GM18868 (cell line): ENCODE data around the gene EMILIN2.
"Not testable (repeated sequence)": the region's sequence is repeated elsewhere in the genome, so short reads cannot be mapped to it uniquely, and the experiment has no call there.

ENCODE experiments used
- ATAC-seq: cut with Tn5 transposase; IDR thresholded peaks from one replicate; pipeline ENCODE4 v1.9.1; 2021; ENCODE audit warnings: mild to moderate bottlenecking, moderate library complexity; ENCODE audit not compliant: unreplicated experiment

Gene EMILIN2

DNA sequence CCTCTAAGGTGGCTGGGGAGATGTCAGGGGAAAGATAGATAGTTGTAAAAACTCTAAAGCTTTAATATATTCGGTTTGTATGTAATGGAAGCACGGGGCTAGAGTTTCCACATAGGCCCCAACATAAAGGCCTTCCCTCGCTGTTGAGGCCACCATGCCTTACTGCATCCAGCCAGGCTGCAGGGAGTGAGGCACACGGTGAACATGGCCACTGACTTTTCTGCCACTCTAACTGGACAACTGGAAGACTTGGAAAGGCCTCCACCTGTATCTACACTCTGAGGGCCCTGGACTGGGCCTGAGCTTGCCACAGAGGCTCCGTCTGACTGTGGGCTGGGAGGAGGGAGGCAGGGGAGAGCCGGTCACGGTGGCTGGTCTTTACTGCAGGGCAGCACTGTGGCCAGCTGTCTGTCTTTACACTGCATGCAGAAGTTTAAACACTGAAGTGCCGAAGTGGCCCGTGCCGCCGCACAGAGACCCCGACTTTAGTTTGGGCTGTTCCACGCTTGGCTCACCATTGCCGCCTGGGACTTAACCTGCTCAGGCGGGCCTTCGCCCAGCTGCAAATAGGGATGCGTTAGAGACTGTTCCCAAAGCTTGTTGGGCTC lies 66.7 kb downstream of the EMILIN2 start:
- no peak for ATAC-seq

DNA sequence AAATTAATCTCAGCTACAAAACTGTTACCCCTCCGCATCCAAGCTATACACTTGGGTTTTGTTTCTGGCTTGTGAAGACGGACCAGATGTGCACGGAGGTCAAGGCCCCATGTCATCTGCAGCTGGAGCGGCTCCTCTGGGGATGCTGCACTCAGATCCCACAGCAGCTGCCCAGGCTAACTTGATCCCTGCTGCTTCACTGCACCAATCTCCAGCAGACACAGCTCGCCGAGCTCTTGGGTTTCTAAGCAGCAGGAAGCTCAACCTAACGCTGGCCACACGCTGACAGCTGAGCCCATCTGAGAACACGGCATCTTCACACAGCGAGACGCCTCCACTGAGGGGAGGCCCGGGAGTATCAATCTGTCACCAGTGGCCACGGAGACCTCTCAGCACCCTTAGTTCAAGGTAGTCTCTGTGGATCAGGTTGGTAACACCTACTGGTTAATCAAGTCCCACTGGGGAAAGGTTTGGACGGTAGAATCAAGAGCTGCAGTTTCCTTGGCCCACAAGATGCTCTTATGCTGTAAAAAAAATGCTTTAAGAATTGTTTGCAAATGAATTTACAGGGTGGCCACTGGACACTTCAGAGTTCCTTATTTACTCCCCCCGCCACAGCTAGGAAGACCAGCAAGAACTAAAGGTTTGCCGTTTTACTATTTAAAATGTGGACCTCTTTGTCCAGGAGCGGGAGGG lies 67.5 kb downstream of the EMILIN2 start:
- ATAC-seq: no peak

DNA sequence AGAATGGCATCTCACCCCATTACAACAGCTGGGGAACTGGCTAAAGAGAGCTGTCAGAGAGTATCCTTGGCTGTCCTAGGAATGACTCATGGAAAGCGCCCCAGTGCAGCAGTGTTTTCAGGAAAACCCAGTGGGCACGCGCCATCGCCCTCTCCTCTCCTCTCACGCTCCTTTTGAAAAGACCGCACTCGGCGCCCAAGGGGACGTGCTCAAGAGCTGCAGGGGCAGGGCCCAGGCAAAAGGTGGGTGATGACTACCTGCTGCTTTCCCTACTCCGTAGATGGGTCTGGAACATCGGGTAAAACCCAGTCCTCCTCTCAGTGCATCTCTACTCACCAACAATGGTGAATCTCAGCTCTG lies 68.1 kb downstream of the EMILIN2 start:
- no peak for ATAC-seq

DNA sequence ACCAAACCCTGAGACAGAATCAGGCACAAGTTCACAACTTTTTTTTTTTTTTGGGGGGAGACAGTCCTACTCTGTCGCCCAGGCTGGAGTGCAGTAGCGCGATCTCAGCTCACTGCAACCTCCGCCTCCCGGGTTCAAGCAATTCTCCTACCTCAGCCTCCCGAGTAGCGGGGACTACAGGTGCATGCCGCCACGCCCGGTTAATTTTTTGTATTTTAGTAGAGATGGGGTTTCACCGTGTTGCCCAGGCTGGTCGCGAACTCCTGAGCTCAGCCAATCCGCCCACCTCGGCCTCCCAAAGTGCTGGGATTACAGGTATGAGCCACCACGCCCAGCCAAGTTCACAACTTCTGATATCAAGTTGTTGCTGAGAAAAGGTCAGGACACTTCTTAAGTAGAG lies 68.7 kb downstream of the EMILIN2 start:
- not testable (repeated sequence) for ATAC-seq

DNA sequence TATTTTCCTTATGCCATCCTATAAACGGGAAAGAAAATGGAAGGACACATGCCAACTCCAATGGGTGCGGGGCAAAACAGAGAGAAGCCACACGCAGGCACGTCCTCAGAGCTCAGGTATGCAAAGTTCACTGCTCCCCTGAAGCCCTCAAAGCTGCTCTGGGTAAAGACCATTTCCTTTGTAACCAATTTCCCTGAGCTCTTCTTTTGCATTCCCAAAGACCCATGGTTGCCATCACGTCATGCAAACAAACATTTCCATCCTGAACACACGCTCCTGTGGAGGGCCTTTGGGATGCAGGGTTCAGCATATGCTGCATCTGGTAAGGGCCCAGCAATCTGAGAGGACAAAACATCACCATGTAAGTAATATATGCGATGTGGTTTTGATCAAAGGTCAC lies 69.4 kb downstream of the EMILIN2 start:
- no peak for ATAC-seq

DNA sequence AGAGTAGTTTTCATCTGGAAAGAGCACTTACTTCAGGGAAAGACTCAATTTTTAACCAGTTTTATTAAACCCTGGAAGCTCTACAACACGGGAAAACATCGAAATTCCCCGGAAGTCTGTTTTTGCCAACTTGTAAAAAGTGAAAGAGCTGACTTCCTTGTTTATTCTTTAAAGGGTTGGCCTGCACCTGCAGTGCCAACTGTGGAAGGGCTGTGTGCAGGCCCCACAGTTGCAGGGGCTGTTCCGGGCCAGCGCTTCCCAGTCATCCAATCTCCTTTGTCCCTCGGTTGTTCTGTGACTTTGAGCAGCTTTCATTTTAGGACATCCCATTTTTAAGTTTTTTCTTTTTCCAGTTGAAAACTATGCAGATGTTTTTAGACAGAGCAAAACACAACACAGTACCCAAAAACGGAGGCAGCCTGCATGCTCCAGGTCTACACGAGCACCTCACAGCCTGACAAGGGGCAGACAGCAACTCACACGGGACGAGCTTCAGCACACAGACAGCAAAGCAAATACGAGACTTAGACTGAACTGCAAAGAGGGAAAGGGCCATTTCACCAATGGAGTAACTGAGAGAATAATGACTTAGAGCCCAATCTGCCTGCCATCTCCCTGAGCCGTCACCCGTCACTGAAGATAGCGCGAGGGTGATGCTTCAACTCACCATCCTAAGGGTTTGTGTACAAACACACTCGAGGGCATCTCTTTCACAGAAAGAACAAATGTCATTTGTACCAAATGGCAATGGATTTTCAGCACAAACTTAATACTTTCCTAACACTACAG lies 70.6 kb downstream of the EMILIN2 start:
- peak; percentile 67 for ATAC-seq

DNA sequence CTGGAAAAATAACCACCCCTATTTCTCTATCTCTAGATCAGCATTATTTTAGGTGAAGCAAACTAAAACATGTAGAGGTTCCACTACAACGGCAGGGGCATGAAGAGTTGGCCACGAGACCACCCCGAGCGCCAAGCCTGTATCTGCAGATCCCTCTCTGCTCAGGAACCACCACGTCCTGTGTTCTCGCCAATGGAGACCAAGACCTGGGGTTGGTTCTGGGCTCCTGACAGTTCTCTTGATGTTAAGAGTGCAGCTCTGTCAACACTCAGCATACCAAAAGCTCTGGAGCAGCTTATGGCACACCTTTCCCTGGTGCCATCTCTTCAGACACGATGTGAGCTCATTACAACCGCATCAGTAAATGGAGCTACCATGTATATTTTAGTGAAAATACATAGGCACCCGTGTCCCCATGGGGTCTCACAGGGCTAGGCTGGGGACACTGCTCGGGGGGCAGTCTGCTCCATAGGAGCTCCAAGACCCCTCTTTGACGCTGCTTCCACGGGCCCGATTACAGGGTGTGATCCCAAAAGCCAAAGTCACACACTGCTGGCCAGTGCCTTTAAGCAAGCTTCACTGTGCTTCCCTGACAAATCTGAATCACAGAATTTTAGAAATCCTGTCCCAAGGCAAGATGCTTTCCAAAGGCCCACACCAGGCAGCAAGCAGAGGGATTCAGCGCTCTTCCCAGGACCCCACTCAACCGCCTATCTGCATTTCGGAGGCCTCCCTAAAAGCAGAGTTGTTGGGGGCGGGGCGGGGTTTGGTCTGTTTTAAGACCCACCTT lies 72.2 kb downstream of the EMILIN2 start:
- no peak for ATAC-seq

DNA sequence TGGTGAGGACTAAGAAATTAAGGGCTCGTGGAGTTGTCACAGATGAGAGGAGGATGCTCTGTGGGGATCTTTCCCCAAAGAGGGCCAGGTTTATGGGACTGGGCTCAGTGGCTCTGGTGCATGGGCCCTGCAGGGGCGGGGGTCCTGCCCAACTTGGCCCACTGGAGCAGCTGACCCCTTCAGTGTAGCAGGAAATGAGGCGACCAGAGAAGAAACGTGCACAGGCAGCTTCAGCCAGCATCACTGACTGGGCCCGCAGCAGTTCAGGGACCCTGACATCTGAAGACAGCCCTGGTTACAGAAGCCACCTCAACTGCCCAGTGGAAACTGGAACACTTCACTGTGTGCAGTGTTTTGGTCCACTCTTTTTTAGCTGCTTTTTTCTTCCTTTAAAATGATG lies 72.8 kb downstream of the EMILIN2 start:
- ATAC-seq: no peak

DNA sequence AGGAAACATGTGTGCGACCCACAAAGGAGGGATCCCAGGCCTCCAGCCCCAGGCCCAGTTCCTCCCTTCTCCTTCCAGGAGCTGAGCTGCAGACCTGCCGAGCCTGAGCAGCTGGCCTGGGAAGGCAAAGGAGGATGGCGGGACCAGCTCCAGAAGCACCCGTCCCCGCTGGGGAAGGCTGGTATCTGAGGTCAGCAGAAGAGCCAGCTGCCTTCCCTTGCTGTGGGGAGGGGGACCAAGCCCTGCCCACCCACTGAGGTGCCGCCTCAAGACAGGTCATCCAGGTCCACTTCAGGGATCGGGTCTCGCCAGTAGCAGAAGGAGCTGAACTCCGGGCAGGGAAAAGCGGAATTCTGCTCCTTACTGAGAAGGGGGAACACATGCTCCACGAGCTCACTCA lies 73.2 kb downstream of the EMILIN2 start:
- ATAC-seq: no peak

DNA sequence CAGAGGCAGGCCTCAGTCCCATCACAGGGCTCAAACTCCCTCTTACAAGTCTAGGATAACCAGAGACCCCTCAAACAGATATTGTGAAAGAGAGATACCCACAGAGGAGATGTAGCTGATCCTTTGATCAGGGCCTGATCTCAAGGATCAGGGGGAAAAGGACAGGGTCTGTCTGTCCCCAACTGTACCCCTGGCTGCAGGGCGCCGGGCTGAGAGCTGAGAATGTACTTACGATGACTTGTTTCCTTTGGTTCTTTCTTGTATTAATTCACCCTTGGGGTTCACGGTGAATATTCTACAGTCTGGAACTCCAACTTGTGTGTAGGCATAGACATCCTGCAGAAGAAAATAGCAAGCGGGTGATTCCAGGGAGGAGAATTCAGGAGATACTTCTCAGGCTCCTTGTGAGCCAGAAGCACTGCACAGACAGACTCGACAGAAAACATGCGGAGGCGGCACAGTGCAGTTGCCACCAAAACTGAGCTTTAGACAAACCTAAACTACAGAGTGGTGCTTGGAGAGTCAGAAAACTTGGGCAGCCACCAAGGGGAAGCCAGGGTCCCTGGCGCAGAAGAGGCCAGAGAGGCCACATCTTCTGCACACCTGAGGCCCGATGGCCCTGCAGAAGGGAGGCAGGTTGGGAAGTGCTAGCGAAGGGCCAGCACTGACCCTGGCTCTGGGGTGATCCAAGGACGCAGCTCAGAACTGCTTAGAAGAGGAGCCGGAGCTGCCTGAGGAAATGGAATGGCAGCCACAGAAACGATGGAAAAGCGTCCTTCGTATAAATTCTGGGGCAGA lies 73.9 kb downstream of the EMILIN2 start:
- no peak for ATAC-seq

DNA sequence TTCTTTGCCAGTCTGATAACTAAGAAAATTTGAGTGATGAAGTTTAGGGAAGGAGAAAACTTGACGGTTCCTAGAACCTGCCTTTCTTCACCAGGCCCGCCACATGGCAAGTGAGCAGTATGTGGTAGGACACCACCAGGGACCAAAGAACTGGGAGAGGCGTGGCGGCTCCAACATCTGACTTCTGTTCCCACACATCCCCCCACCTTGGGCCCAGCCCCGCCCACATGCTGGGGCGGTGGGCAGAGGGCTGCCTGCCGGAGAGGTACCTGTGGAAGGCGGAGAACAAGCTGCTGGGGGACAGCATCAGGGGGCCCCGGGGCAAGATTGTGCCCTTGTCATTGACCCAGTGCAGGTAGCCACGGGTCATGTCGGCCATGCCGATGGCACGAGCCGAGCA lies 75.0 kb downstream of the EMILIN2 start:
- ATAC-seq: no peak

DNA sequence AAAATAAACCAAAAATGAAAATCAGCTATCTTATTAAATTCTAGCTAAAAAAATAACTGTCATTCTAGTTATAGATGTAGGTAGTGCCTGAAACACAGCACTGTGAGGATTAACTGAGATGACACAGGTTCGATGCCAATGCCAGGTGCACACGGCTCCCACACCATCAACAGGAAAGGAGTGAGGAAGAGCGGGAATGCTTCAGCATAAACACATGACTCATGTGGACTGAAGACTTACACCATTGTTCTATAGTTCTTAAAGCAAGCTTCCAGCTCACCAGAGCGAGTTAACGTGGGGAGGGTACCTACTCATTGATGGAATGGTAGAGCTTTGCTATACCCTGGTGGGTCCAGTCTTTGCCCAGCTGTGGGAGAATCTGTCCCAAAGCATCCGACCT lies 76.7 kb downstream of the EMILIN2 start:
- no peak for ATAC-seq

DNA sequence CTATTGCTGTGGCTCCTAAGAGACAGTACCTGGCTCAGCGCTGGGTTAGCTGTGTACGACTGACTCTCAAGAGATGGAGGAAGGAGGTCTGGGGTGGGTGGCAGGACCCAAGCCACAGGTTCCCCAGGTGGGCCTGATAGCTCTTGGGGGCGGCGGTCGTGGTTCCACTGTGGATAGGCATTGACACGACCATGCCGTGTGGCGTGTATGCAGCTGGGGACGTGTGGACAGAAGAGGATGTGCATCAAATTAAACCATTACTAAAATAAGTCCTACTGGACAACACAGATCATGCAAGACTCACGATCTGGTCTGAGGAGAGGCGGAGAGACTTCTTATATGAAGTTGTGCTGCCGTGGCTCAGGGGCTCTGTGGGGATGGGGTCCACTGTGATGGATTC lies 78.1 kb downstream of the EMILIN2 start:
- ATAC-seq: no peak

DNA sequence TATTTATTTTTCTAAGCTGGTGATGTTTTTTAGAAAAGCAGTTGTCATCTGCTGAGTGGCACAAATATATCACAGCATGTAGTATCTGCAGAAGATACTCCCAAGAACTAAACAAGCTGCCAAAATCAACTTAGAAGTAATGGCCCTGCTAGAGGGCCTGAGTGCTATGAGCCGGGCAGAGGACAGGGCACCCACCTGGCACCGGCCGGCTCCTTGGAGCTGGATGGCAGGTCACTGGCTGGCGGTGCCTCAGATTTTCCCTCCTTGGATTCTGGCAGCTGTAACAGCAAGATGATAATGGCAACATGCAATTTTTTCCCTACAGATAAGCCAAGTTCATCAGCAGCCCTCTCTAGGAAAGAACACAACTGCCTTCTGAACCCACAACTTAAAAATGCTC lies 79.7 kb downstream of the EMILIN2 start:
- ATAC-seq: no peak

DNA sequence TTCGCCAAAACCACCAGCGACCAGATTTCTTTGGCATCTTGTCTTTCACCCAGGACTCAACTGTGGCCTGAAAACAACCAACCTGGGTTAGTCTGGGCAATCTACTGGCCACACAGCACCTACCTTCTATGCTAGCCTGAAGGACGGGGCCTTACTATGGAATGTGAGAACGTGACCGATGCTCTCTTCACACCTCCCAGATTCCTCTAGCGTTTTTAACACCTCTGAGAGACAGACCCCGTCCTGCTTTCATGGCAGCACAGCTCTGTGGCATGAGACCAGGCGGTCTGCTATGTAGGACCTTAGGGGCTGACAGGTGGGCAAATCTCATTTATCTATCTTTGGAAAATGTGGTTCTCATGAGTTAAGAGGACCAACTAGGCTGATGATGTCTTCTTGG lies 80.9 kb downstream of the EMILIN2 start:
- no peak for ATAC-seq

DNA sequence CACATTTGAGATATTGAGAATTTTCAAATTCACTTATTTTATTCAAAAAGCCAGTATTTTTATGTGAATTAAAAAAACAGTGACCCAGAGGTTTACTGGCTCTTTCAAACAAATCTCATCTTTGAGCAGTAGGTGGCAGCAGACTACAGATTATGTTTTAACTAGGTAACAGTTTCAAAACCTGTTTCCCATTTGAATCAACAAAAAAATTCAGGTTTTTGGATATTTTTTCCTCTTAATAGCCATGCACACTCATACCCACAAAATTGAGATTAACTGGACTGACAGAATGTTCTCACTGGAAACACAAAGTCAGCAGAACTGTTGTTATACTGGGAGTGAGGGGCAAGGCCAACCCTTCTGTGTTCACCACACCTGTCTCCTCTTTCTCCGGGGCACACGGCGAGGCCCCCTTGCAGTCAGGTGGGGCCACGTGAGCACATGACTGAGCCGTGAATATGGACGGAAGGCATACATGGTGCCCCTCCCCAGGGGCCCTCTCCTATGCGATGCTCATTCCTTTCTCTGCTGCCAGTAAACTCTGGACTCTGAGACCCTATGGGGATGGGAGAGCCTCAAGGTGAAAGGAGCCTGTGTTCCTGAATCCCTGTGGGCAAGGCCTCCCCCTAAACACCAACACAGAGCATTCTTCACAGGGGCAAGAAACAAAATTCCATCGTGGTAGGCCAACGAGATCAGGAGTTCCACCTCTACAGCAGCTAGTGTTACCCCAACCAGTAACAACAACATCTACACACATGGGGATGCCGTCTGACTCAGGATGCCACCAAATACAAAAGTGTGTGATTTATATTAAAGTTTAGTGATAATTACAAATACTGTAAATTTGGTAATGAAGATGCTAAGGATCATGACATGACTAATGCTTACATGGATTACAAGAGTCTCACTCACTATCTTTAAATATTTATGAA lies 85.7 kb downstream of the EMILIN2 start:
- ATAC-seq: no peak

DNA sequence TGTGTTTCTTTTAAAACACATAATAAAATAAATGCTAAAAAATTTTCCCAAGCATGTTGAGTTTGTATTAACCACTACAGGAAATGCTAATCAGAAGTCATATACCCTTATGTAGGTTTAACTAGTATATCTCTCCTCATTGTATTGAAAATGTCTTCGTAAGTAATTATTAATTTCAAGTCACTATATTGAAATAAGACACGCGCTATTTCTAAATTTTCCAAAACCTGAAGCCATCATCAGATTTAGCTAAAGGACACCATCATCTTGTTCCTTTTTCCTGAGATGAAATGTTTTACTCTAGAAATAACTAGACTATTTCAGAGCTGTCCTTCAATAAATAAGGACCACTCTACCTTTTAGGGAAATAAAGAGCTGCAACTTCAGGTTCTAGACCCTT lies 87.2 kb downstream of the EMILIN2 start:
- ATAC-seq: no peak

DNA sequence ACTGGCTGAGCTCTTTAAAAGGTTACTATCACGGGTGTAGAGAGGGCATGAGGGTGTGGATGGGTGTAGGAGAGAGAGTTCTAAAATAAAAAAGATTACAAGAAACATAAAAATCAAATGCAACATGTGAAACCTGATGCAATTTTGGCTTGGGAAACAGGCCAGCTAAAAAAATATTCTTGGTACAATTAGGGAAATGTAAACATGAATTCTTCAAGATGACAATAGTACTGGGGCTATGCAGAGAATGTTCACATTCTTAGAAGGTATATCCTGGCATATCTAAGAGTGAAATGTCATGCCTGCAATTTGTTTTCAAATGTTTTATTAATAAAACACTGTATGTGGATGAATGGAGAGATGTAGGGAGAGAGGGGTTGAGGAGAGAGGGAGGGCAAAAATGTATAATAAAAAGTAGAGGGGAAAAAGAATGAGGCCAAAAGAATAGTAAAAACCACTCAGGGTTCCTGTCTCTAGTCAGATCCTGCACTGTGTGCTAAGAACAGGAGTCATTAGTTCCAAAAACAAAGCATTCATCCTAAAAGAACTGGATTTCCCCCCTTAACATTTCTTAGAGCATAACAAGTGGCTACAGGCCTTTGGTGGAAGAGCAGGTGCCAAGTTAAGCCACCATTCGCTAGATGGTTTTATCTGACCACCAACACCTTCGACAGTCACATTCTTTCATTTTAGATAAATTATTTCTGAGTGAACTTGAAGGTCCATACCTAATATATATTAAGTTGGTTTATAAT lies 88.8 kb downstream of the EMILIN2 start:
- no peak for ATAC-seq

DNA sequence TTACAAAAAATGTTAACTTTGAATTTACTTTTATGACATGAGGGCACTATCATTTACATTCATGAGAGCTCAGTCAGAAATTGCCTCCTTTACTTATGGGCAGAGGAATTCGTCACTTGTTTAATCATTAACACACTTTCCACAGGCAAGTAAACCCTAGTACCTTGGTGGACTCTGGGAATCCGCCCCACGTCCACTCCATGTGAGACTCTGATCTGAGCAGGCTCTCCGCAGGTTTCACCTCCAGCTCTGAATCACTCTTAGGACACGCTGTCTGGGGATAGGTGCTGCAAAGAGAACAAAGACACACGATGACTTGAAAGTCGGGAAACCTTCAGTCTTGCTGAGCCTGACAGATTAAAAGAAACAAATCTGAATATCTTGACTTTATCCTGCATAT lies 92.5 kb downstream of the EMILIN2 start:
- ATAC-seq: no peak
